Loucy (cell line): ENCODE data around the gene NGEF.

Source experiments
- H2AFZ ChIP-seq: fragments of 200-600 bp; sonication (generic); 2 replicates; pipeline ENCODE4 v1.6.0; 2016; ENCODE audit warnings: antibody characterized with exemption, mild to moderate bottlenecking, low read length, moderate library complexity
- H3F3A ChIP-seq: fragments of 200-600 bp; 2 replicates; pipeline ENCODE4 v1.6.0; 2016; ENCODE audit warnings: antibody characterized with exemption, low read depth, mild to moderate bottlenecking
- H3K27me3 ChIP-seq: fragments of 200-600 bp; sonication (generic); 2 replicates; pipeline ENCODE4 v1.6.1; 2014; ENCODE audit warnings: low read length, mild to moderate bottlenecking; ENCODE audit not compliant: insufficient read depth, poor library complexity, severe bottlenecking
- H3K36me3 ChIP-seq: fragments of 200-600 bp; sonication (generic); 2 replicates; pipeline ENCODE4 v1.6.1; 2016; ENCODE audit warnings: low read length; ENCODE audit not compliant: insufficient read depth
- H3K4me1 ChIP-seq: fragments of 200-600 bp; sonication (generic); 2 replicates; pipeline ENCODE4 v1.5.1; 2014; ENCODE audit warnings: low read length, mild to moderate bottlenecking; ENCODE audit not compliant: insufficient read depth, poor library complexity, severe bottlenecking
- H3K4me2 ChIP-seq: fragments of 200-600 bp; sonication (generic); 2 replicates; pipeline ENCODE4 v1.6.0; 2014; ENCODE audit warnings: antibody characterized with exemption, low read length, low read depth, mild to moderate bottlenecking; ENCODE audit not compliant: poor library complexity, severe bottlenecking
- H3K4me3 ChIP-seq: fragments of 200-600 bp; sonication (generic); 2 replicates; pipeline ENCODE4 v1.5.1; 2014; ENCODE audit warnings: low read length, mild to moderate bottlenecking, mixed read lengths; ENCODE audit not compliant: poor library complexity, severe bottlenecking
- H3K79me2 ChIP-seq: fragments of 200-600 bp; sonication (generic); 2 replicates; pipeline ENCODE4 v1.6.1; 2014; ENCODE audit warnings: low read length; ENCODE audit not compliant: insufficient read depth
- H3K9ac ChIP-seq: fragments of 200-600 bp; sonication (generic); 2 replicates; pipeline ENCODE4 v1.6.0; 2014; ENCODE audit warnings: mild to moderate bottlenecking, low read depth, low read length, moderate library complexity; ENCODE audit not compliant: poor library complexity, severe bottlenecking
- H3K9me2 ChIP-seq: fragments of 200-600 bp; sonication (generic); replicated peaks from 2 replicates; pipeline ENCODE4 v1.6.1; 2016; ENCODE audit warnings: low read depth, low read length, mixed read lengths
- H3K9me3 ChIP-seq: fragments of 200-600 bp; sonication (generic); 2 replicates; pipeline ENCODE4 v1.6.1; 2014; ENCODE audit warnings: mild to moderate bottlenecking, antibody characterized with exemption, low read length, low read depth; ENCODE audit not compliant: insufficient read depth
- H4K20me1 ChIP-seq: fragments of 200-600 bp; sonication (generic); 2 replicates; pipeline ENCODE4 v1.6.0; 2014; ENCODE audit warnings: antibody characterized with exemption, low read length, mild to moderate bottlenecking; ENCODE audit not compliant: insufficient read depth, poor library complexity, severe bottlenecking
- CTCF ChIP-seq: fragments of 200-600 bp; sonication (generic); conservative IDR thresholded peaks from 2 replicates; pipeline ENCODE4 v1.5.1; 2014; ENCODE audit warnings: mild to moderate bottlenecking, antibody characterized with exemption, low read length
- EZH2phosphoT487 ChIP-seq: fragments of 200-600 bp; IDR thresholded peaks from 2 replicates; pipeline ENCODE4 v1.6.1; 2018; ENCODE audit warnings: antibody characterized with exemption, mild to moderate bottlenecking, moderate library complexity, borderline replicate concordance

NGEF gene

GRCh38 chr2:232929303-232930058 lies 83.6 kb downstream of the NGEF start:
- Histone ChIP-seq H3K4me1 (no peaks in the 10 kb centered on the region), H3K9me3 (no peaks in the 10 kb centered on the region), H3F3A (no peaks in the 10 kb centered on the region), H3K36me3 (no peaks in the 10 kb centered on the region), H3K4me2 (no peak overlapping the region), H4K20me1 (no peaks in the 10 kb centered on the region), H3K4me3 (no peak overlapping the region), H2AFZ (no peak overlapping the region), H3K79me2 (no peaks in the 10 kb centered on the region), H3K9me2 (no peaks in the 10 kb centered on the region), H3K27me3 (no peaks in the 10 kb centered on the region), H3K9ac (no peak overlapping the region)
- TF ChIP-seq EZH2phosphoT487 (no peak), CTCF (no peak)

- no peaks in the 10 kb centered on the region for H3K9me2 ChIP-seq
- H2AFZ ChIP-seq = no peak overlapping the region
- TF ChIP-seq CTCF (no peak), EZH2phosphoT487 (no peak)
- H4K20me1 ChIP-seq = no peaks in the 10 kb centered on the region
- H3F3A ChIP-seq = no peaks in the 10 kb centered on the region
- H3K79me2 ChIP-seq = no peaks in the 10 kb centered on the region
- H3K36me3 ChIP-seq = no peaks in the 10 kb centered on the region
- no peak overlapping the region for H3K9ac ChIP-seq
- H3K9me3 ChIP-seq = no peaks in the 10 kb centered on the region
- no peaks in the 10 kb centered on the region for H3K4me1 ChIP-seq
- no peak overlapping the region for H3K4me2 ChIP-seq
- H3K27me3 ChIP-seq = no peaks in the 10 kb centered on the region
- H3K4me3 ChIP-seq = no peak overlapping the region
Measured at GRCh38 chr2:232928551-232929302, 84.3 kb downstream of the NGEF start.

- Histone ChIP-seq H3F3A (no peaks in the 10 kb centered on the region), H3K36me3 (no peaks in the 10 kb centered on the region), H3K9ac (no peak overlapping the region), H3K79me2 (no peaks in the 10 kb centered on the region), H3K4me1 (no peaks in the 10 kb centered on the region), H4K20me1 (no peaks in the 10 kb centered on the region), H3K9me2 (no peaks in the 10 kb centered on the region), H3K9me3 (no peaks in the 10 kb centered on the region), H3K27me3 (no peaks in the 10 kb centered on the region), H2AFZ (no peak overlapping the region), H3K4me3 (no peak overlapping the region), H3K4me2 (no peak overlapping the region)
- TF ChIP-seq EZH2phosphoT487 = no peak
- TF ChIP-seq CTCF = no peak
Measured at GRCh38 chr2:232927793-232928550, 85.1 kb downstream of the NGEF start.
